C4-2B (cell line): ENCODE data around the gene PYGL.

Source experiments
- CTCF ChIP-seq: fragments of 450-650 bp; conservative IDR thresholded peaks from 2 replicates; pipeline ENCODE4 v1.5.1; 2017; ENCODE audit warnings: mild to moderate bottlenecking
- ZFX ChIP-seq: fragments of 450-650 bp; IDR thresholded peaks from 2 replicates; pipeline ENCODE4 v1.6.1; 2017

DNA sequence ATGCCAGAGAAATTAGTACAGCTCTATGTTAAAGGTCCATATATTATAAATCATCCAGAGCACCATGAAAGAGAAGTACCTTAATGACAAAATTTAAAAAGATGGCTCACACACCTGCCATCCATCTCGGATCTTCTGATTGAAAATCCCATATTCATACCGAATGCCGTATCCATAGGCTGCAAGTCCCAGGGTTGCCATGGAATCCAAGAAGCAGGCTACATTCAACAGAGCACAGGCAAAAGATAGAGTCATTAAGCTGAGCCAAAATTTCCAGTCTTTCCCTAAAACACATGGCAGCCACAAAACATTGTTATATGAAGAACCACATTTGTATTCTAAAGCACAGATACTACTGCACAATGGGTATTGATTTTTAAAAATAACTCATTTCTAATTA lies 12.7 kb downstream of the PYGL start:
- TF ChIP-seq CTCF (no peak), ZFX (no peak)
